K562 (cell line): ENCODE measurements around the gene FAM117A. TPM values are rescaled to one million over a fixed set of nuclear protein-coding genes. Genes with fewer than 3 reads are reported as not detected.
A peak's percentile ranks its signal among the peaks of the same experiment; 100 is the strongest.

ENCODE experiments used
- ARID3A ChIP-seq: IDR thresholded peaks from 2 replicates; pipeline ENCODE4 v1.6.1; 2012; ENCODE audit warnings: low read depth, low read length, improper control_type of control experiment, borderline replicate concordance
- BRD9 ChIP-seq: fragments of 450-650 bp; IDR thresholded peaks from 2 replicates; pipeline ENCODE4 v1.6.1; 2018; ENCODE audit warnings: low read depth; ENCODE audit not compliant: partially characterized antibody
- CEBPG ChIP-seq, 3 experiments: fragments of 200-800 bp in 1 of 3; sonication (Bioruptor generic) in 1 of 3; sonication (generic) in 1 of 3; formaldehyde crosslinking in 1 of 3; IDR thresholded peaks in 2 of 3; conservative IDR thresholded peaks in 1 of 3; 2 replicates each; pipeline versions ENCODE4 v1.6.1 to v1.8.0; 2016 to 2022; ENCODE audit warnings: missing compliant biosample characterization in 2 of 3, missing genetic modification characterization in 2 of 3, mild to moderate bottlenecking in 1 of 3, missing genetic modification reagents in 1 of 3
- CHCHD3 ChIP-seq: fragments of 250-450 bp; sonication (Bioruptor Pico); IDR thresholded peaks from 2 replicates; pipeline ENCODE4 v2.1.2; 2022; ENCODE audit warnings: mild to moderate bottlenecking
- DEAF1 ChIP-seq: fragments of 450-650 bp; formaldehyde crosslinking; IDR thresholded peaks from 2 replicates; pipeline ENCODE4 v1.4.0; 2020; ENCODE audit warnings: mild to moderate bottlenecking, moderate library complexity
- ELF1 ChIP-seq: fragments of 200-800 bp; sonication (Bioruptor generic); IDR thresholded peaks from 2 replicates; pipeline ENCODE4 v1.6.1; 2016; ENCODE audit warnings: missing genetic modification characterization, missing compliant biosample characterization
- GABPB2 ChIP-seq: fragments of 250-450 bp; sonication (Bioruptor Pico); conservative IDR thresholded peaks from 2 replicates; pipeline ENCODE4 v1.5.1; 2021; ENCODE audit warnings: mild to moderate bottlenecking
- GATA2 ChIP-seq: sonication (generic); formaldehyde crosslinking; IDR thresholded peaks from 2 replicates; pipeline ENCODE4 v1.4.0; 2020; ENCODE audit warnings: mild to moderate bottlenecking, missing genetic modification reagents
- HMBOX1 ChIP-seq: sonication (generic); IDR thresholded peaks from 2 replicates; pipeline ENCODE4 v1.6.1; 2016
- ILF3 ChIP-seq: fragments of 450-650 bp; IDR thresholded peaks from 2 replicates; pipeline ENCODE4 v1.6.1; 2018; ENCODE audit warnings: antibody characterized with exemption, mild to moderate bottlenecking, moderate library complexity, borderline replicate concordance
- MLLT1 ChIP-seq, 2 experiments: fragments of 450-650 bp; IDR thresholded peaks; 2 replicates each; pipeline ENCODE4 v1.6.1; 2016
- NFIC ChIP-seq: fragments of 450-650 bp; IDR thresholded peaks from 2 replicates; pipeline ENCODE4 v1.6.1; 2017; ENCODE audit warnings: mild to moderate bottlenecking, inconsistent platforms
- NR1H2 ChIP-seq: sonication (generic); formaldehyde crosslinking; IDR thresholded peaks from 2 replicates; pipeline ENCODE4 v1.4.0; 2020; ENCODE audit warnings: mild to moderate bottlenecking, missing genetic modification reagents
- PHF20 ChIP-seq: fragments of 450-650 bp; IDR thresholded peaks from 2 replicates; pipeline ENCODE4 v1.6.1; 2018; ENCODE audit not compliant: partially characterized antibody
- PHF21A ChIP-seq: fragments of 450-650 bp; IDR thresholded peaks from 2 replicates; pipeline ENCODE4 v1.6.1; 2017; ENCODE audit warnings: low read depth, borderline replicate concordance
- PRMT5 ChIP-seq: sonication (generic); formaldehyde crosslinking; IDR thresholded peaks from 2 replicates; pipeline ENCODE4 v1.5.0; 2020; ENCODE audit warnings: missing genetic modification reagents
- RBM34 ChIP-seq: fragments of 200-400 bp; formaldehyde crosslinking; IDR thresholded peaks from 2 replicates; pipeline ENCODE4 v1.6.1; 2018; ENCODE audit warnings: low read length, borderline replicate concordance; ENCODE audit not compliant: insufficient read depth
- SAFB ChIP-seq: fragments of 200-400 bp; formaldehyde crosslinking; IDR thresholded peaks from 2 replicates; pipeline ENCODE4 v1.6.1; 2017; ENCODE audit warnings: low read depth, low read length, borderline replicate concordance
- SIRT6 ChIP-seq: IDR thresholded peaks from one replicate; pipeline ENCODE4 v1.6.1; 2012; ENCODE audit warnings: low read depth, mild to moderate bottlenecking, control low read depth, inconsistent platforms, low read length, moderate library complexity
- SMC3 ChIP-seq: conservative IDR thresholded peaks from 2 replicates; pipeline ENCODE4 v1.6.1; 2011; ENCODE audit warnings: low read depth, low read length, improper control_type of control experiment; ENCODE audit not compliant: insufficient read depth
- TAL1 ChIP-seq: fragments of 450-650 bp; IDR thresholded peaks from 2 replicates; pipeline ENCODE4 v1.6.1; 2016; ENCODE audit warnings: mild to moderate bottlenecking
- XRCC5 ChIP-seq: fragments of 200-400 bp; formaldehyde crosslinking; IDR thresholded peaks from 2 replicates; pipeline ENCODE4 v1.6.1; 2017; ENCODE audit warnings: low read depth, mild to moderate bottlenecking, low read length
- polyA plus RNA-seq, 8 experiments: library from polyadenylated mRNA; depleted of rRNA in 4 of 8; stranded (reverse) in 5 of 8; unstranded in 3 of 8; fragments of >200 nt; fragmentation: Nextera tagmentation in 2 of 8; fragmentation: Illumina TruSeq in 1 of 8; extraction: Ambion mirVana in 2 of 8; extraction: Trizol in 1 of 8; gene quantifications; 2 replicates each; pipeline versions ENCODE4 v1.2.1 to v1.2.3, GENCODE V29; 2011 to 2014; ENCODE audit warnings: inconsistent platforms in 1 of 8, missing spikeins in 1 of 8
- total RNA-seq, 7 experiments: library from RNA; depleted of rRNA in 6 of 7; stranded (reverse); fragments of >200 nt in 6 of 7; fragmentation: Illumina TruSeq in 2 of 7; extraction: Trizol in 2 of 7; gene quantifications; 2 replicates each; pipeline versions ENCODE4 v1.2.1 to v1.2.3, GENCODE V29; 2011 to 2021; ENCODE audit warnings: low replicate concordance in 1 of 7

Gene FAM117A
- total and polyA plus RNA-seq, 9 of the 15 experiments (the other 6 are each of a cell fraction or from before 2014, with no cell fraction given) = 3.1 to 79.7 (median 36.6) TPM

GRCh38 chr17:49707608-49708514 is 56.1 kb downstream of the FAM117A start, which contains the start of gene SLC35B1 (continued):
- TF ChIP-seq DEAF1 = peak; percentile 53; the same call in 1 of the 2 replicates
- no peak for TF ChIP-seq RBM34
- TF ChIP-seq PHF20 = peak; percentile 97
- TF ChIP-seq SIRT6 = peak; percentile 88
- no peak for TF ChIP-seq CEBPG (CRISPR knock-in tag; IDR thresholded peaks at IDR 0.05)
- no peak for TF ChIP-seq CEBPG (tag; conservative IDR thresholded peaks at IDR 0.05 in 1 of 2, IDR thresholded peaks at IDR 0.05 in 1 of 2)
- TF ChIP-seq ELF1 = peak; percentile 80
- TF ChIP-seq GATA2 = no peak
- peak; percentile 69; the same call in 1 of the 2 replicates for TF ChIP-seq ILF3
- TF ChIP-seq HMBOX1 = peak; percentile 92
- TF ChIP-seq GABPB2 (CRISPR knock-in tag) = 0 out of 2 replicates have a peak, but pooled peaks have one; percentile 35
- peak; percentile 99 for TF ChIP-seq XRCC5
- no peak for TF ChIP-seq PHF21A
- peak; percentile 58 for TF ChIP-seq TAL1
- TF ChIP-seq ARID3A = peak; percentile 45; the same call in 1 of the 2 replicates
- TF ChIP-seq BRD9 = no peak
- no peak for TF ChIP-seq NR1H2
- peak; percentile 54 for TF ChIP-seq NFIC
- TF ChIP-seq CHCHD3 = no peak
- TF ChIP-seq MLLT1 (IDR thresholded peaks at IDR 0.05) = peak; percentile 68 to 92; a peak in 2 of 4 replicates
- no peak for TF ChIP-seq SAFB
- TF ChIP-seq PRMT5 (CRISPR knock-in tag) = peak; percentile 79
- TF ChIP-seq SMC3 = peak; percentile 74
